Peyer's patch (tissue), 4 donors: Measurements from ENCODE around the gene MLLT10. TPM values are rescaled to one million over a fixed set of nuclear protein-coding genes. Genes with fewer than 3 reads are reported as not detected.
"Not testable (repeated sequence)": the region's sequence is repeated elsewhere in the genome, so short reads cannot be mapped to it uniquely, and the experiment has no call there.

Experiments used
- DNase-seq, 3 donors: peaks; one replicate each; pipeline ENCODE4 v3.0.0-alpha.2; 2017 to 2019
- H3K27ac ChIP-seq, 4 donors: fragments of 200-600 bp; sonication (generic); one replicate each; pipeline ENCODE4 v1.5.1; 2016 to 2019
- H3K27me3 ChIP-seq, 2 donors: fragments of 200-600 bp; sonication (generic); one replicate each; pipeline ENCODE4 v1.5.1; 2019
- H3K36me3 ChIP-seq, 3 donors: fragments of 200-600 bp; sonication (generic); one replicate each; pipeline ENCODE4 v1.5.1; 2016 to 2019
- H3K4me1 ChIP-seq, 4 donors: fragments of 200-600 bp; sonication (generic); one replicate each; pipeline ENCODE4 v1.5.1; 2016 to 2019
- H3K4me3 ChIP-seq, 4 donors: fragments of 200-600 bp; sonication (generic); 1 replicate in 3 of 4; 2 replicates in 1 of 4; pipeline ENCODE4 v1.5.1; 2016 to 2019; ENCODE audit warnings: mild to moderate bottlenecking in 1 of 4
- H3K9me3 ChIP-seq, 4 donors: fragments of 200-600 bp; sonication (generic); one replicate each; pipeline ENCODE4 v1.5.1; 2016 to 2019; ENCODE audit warnings: mild to moderate bottlenecking in 1 of 4
- POLR2A ChIP-seq, 2 donors: fragments of 450-650 bp; IDR thresholded peaks; one replicate each; pipeline ENCODE4 v1.5.1; 2017; ENCODE audit warnings: antibody characterized with exemption in 2 of 2, mild to moderate bottlenecking in 2 of 2, moderate library complexity in 2 of 2
- total RNA-seq, 4 donors: library from RNA; depleted of rRNA; stranded (reverse); fragments of >200 nt; gene quantifications; one replicate each; pipeline ENCODE4 v1.1.0, GENCODE V29; 2016
- TF ChIP-seq, protein P1 (sequence below), 6 experiments: fragments of 450-650 bp in 4 of 6; fragments of 200-600 bp in 2 of 6; sonication (generic) in 1 of 6; IDR thresholded peaks; one replicate each; pipeline ENCODE4 v1.5.1; 2017 to 2019; ENCODE audit warnings: antibody characterized with exemption in 6 of 6, mild to moderate bottlenecking in 3 of 6, moderate library complexity in 1 of 6

The MLLT10 gene
- total RNA-seq, 4 donors from 2014 or later: 25.2 to 65.2 (median 40.1) TPM

DNA sequence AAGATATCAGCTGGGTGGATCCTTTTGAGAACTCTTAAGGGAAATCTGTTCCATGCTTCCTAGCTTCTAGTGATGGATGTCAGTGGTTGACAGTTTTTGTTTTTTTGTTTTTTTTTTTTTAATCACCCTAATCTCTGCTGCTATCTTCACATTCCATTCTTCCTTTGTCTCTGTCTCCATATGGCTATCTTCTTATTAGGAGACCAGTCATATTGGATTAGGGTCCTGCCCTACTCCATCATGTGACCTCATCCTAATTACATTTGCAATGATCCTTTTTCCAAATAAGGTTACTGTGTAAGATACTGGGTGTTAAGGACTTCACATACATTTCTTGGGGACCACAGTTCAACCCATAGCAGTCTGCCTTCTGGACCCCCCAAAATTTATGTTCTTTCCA, 69.7 kb downstream of the MLLT10 start:
- TF ChIP-seq POLR2A (IDR thresholded peaks at IDR 0.05): no peak
- TF ChIP-seq, protein P1, sequence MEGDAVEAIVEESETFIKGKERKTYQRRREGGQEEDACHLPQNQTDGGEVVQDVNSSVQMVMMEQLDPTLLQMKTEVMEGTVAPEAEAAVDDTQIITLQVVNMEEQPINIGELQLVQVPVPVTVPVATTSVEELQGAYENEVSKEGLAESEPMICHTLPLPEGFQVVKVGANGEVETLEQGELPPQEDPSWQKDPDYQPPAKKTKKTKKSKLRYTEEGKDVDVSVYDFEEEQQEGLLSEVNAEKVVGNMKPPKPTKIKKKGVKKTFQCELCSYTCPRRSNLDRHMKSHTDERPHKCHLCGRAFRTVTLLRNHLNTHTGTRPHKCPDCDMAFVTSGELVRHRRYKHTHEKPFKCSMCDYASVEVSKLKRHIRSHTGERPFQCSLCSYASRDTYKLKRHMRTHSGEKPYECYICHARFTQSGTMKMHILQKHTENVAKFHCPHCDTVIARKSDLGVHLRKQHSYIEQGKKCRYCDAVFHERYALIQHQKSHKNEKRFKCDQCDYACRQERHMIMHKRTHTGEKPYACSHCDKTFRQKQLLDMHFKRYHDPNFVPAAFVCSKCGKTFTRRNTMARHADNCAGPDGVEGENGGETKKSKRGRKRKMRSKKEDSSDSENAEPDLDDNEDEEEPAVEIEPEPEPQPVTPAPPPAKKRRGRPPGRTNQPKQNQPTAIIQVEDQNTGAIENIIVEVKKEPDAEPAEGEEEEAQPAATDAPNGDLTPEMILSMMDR (IDR thresholded peaks at IDR 0.05): no peak
- H3K27ac ChIP-seq: no peak overlapping the region
- H3K9me3 ChIP-seq: no peaks in the 10 kb centered on the region
- H3K36me3 ChIP-seq: no peaks in the 10 kb centered on the region
- no peak for DNase-seq
- H3K4me3 ChIP-seq: no peak overlapping the region
- H3K4me1 ChIP-seq: no peaks in the 10 kb centered on the region
- no peaks in the 10 kb centered on the region for H3K27me3 ChIP-seq

DNA sequence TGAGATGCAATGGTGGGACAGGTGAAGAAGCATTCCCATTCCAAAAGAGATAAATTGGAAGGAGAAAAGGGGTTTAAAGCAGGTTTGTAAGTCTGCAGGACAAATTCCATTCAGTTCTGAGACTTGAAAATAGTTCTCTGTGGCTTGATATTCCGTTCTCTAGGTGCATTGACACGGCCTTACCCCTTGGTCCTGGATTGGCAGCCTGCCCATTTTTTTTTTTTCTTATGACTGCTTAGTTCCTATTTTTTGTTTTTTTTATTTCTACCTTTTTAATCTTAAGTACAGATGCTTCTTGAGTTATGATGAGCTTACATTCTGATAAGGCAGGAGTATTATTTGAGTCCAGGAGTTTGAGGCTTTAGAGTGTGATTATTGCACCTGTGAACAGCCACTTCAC, 70.6 kb downstream of the MLLT10 start:
- Histone ChIP-seq H3K27me3 (no peaks in the 10 kb centered on the region), H3K27ac (no peak overlapping the region), H3K9me3 (no peaks in the 10 kb centered on the region), H3K4me1 (no peaks in the 10 kb centered on the region), H3K36me3 (no peaks in the 10 kb centered on the region), H3K4me3 (no peak overlapping the region)
- no peak for DNase-seq
- TF ChIP-seq POLR2A (IDR thresholded peaks at IDR 0.05): no peak
- TF ChIP-seq, protein P1 (IDR thresholded peaks at IDR 0.05): no peak

DNA sequence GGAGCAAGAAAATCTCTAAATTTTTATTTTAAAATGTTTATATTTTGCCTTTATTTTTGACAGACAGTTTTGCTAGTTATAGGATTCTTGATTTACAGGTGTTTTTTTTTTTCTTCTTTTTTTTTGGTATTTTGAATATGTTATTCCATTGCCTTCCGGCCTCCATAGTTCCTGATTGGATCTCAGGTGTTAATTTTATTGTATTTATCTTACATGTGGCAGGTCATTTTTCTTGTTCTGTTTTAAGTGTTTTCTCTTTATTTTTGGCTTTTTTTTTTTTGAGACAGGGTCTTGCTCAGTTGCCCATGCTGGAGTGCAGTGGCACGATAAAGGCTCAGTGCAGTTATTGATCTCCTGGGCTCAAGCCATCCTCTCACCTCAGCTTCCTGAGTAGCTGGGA, 73.9 kb downstream of the MLLT10 start:
- no peak for TF ChIP-seq POLR2A (IDR thresholded peaks at IDR 0.05)
- TF ChIP-seq, protein P1 (IDR thresholded peaks at IDR 0.05): no peak
- no peaks in the 10 kb centered on the region for H3K9me3 ChIP-seq
- no peak overlapping the region for H3K27ac ChIP-seq
- no peak overlapping the region for H3K4me3 ChIP-seq
- DNase-seq: no peak
- H3K27me3 ChIP-seq: no peaks in the 10 kb centered on the region
- H3K4me1 ChIP-seq: no peaks in the 10 kb centered on the region
- H3K36me3 ChIP-seq: no peaks in the 10 kb centered on the region

DNA sequence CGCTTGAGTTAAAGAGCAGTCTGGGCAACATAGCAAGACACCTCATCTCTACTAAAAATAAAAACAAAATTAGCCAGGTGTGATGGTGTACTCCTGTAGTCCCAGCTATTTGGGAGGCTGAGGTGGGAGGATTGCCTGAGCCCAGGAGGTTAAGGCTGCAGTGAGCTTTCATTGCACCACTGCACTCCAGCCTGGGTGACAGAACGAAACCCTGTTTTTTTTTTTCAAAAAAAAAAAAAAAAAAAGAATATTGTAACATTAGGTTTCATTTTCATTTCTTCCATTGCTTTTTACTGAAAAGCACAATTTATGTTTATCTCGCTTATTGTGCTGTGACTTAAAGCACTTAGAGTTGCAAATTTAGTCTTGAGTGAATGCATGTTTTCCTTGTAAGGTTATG, 80.0 kb downstream of the MLLT10 start:
- H3K4me3 ChIP-seq: no peak overlapping the region
- DNase-seq: no peak
- no peaks in the 10 kb centered on the region for H3K27me3 ChIP-seq
- H3K27ac ChIP-seq: no peak overlapping the region
- TF ChIP-seq, protein P1 (IDR thresholded peaks at IDR 0.05): no peak
- no peak for TF ChIP-seq POLR2A (IDR thresholded peaks at IDR 0.05)
- no peaks in the 10 kb centered on the region for H3K9me3 ChIP-seq
- H3K4me1 ChIP-seq: no peaks in the 10 kb centered on the region
- H3K36me3 ChIP-seq: no peaks in the 10 kb centered on the region

DNA sequence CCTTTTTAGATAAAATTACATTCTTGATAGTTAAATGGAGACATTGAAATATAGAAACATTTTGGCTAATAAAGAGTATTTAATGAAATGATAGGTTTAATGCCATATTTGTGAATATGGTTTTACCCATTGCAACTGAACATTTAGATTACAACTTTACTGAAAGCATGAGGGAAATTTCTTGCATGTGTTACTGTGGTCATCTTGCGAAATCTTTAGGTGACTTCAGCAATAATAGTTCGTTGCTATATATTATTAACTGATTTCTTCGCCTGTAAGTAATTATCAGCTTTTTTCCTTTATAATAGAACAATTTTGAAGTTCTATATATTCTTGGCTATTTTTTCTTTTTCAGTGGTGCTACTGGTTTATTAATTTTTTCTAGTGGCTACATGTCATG, 83.2 kb downstream of the MLLT10 start:
- no peaks in the 10 kb centered on the region for H3K27me3 ChIP-seq
- H3K9me3 ChIP-seq: no peaks in the 10 kb centered on the region
- H3K4me3 ChIP-seq: no peak overlapping the region
- no peak overlapping the region for H3K27ac ChIP-seq
- no peak for DNase-seq
- H3K36me3 ChIP-seq: peaks cover 0 to 7% (median 0%) of the 10 kb centered on the region in 3 donors
- no peak for TF ChIP-seq POLR2A (IDR thresholded peaks at IDR 0.05)
- TF ChIP-seq, protein P1 (IDR thresholded peaks at IDR 0.05): no peak
- no peaks in the 10 kb centered on the region for H3K4me1 ChIP-seq

DNA sequence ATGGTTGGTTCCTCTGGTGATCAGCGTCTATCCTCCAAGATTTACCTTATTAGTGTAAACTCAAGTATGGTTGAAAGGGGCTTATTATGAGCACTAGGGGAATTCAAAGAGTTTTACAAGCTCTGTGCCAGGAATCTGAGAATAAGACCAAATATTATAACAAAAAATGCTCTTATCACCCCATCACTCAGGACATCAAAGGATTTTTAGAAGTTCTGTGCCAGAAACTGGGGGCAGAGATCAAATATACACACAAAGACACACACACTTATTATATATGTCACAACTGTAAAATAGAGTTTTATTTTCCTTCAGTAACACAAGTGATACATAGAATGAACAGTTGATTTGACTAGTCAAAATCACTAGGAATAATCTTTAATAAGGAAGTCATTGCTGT, 89.3 kb downstream of the MLLT10 start:
- DNase-seq: no peak
- Histone ChIP-seq H3K4me1 (no peaks in the 10 kb centered on the region), H3K4me3 (no peak overlapping the region), H3K27ac (no peak overlapping the region), H3K9me3 (no peaks in the 10 kb centered on the region), H3K36me3 (peaks cover 0 to 18% (median 0%) of the 10 kb centered on the region in 3 donors), H3K27me3 (no peaks in the 10 kb centered on the region)
- TF ChIP-seq POLR2A (IDR thresholded peaks at IDR 0.05): no peak
- TF ChIP-seq, protein P1 (IDR thresholded peaks at IDR 0.05): no peak

DNA sequence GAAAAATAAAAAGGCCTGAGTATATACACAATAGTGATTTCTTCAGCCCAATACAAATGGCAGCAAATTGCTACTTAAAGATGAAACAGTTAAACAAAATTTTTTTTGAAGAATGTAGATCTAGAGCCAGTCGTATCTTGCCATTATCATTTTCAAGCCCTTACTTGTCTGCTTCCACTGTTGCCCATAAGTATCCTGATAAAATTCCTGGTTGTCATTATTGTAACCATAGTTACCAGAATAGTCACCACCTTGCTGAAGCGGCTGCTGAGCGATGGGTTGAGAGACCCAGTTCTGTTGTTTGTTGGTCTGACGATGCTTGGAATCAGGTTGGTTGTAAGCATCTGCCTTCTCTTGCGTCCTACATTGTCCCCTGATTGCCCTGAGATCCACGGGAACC, 90.4 kb downstream of the MLLT10 start:
- not testable (repeated sequence) for DNase-seq, H3K27ac ChIP-seq, H3K4me1 ChIP-seq, H3K9me3 ChIP-seq, H3K4me3 ChIP-seq, H3K27me3 ChIP-seq
- H3K36me3 ChIP-seq: peaks cover 0 to 18% (median 0%) of the 10 kb centered on the region in 3 donors
